GM19023 (cell line): Measurements from ENCODE around the gene CALB2.
"Not testable (repeated sequence)": the region's sequence is repeated elsewhere in the genome, so short reads cannot be mapped to it uniquely, and the experiment has no call there.

Experiments used
- ATAC-seq: cut with Tn5 transposase; IDR thresholded peaks from one replicate; pipeline ENCODE4 v1.9.1; 2021; ENCODE audit warnings: mild to moderate bottlenecking, moderate library complexity; ENCODE audit not compliant: unreplicated experiment

The CALB2 gene

DNA sequence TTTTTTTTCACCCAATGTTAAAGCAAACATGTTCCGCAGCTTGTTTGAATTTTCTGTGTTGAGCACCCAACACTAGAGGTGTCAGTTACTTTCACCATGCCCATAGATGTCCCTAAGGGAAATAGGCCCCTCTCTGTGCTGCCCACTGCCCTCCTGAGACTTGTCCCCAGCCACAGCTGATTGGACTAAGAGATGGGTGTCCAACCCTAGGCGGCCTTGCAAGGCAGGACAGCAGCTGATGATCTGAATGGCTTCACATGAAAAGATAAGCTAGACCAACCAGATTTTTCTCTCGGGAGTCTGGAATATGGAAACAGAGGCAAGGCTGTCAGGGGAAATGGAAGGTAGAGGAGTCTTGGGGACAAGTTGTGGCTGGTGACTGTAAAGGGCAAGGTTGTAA, 6.1 kb upstream of the CALB2 start:
- ATAC-seq, result no peak

GRCh38 chr16:71352963-71353460, 5.5 kb upstream of the CALB2 start:
- no peak for ATAC-seq

- no peak for ATAC-seq
Measured at GRCh38 chr16:71353736-71354135, 4.8 kb upstream of the CALB2 start.

DNA sequence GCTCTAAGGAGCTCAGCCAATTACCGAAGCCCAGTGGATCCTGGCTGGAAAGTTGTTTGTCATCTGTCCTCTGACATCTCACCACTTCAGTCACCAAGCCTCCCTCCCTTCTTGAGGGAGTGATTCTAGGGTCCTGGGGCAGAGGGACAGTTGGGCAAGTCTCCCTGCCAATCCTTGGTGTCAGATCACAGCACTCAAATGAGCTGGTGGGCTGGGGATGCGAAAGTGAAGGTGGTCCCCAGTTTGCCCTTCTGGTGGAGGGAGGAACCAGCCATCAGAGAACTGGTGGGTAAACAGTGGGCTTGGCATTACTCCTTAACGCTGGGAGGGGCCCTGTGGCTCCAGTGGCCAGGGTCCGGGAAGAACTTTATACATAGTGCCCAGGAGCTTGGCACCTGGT, 4.4 kb upstream of the CALB2 start:
- no peak for ATAC-seq

DNA sequence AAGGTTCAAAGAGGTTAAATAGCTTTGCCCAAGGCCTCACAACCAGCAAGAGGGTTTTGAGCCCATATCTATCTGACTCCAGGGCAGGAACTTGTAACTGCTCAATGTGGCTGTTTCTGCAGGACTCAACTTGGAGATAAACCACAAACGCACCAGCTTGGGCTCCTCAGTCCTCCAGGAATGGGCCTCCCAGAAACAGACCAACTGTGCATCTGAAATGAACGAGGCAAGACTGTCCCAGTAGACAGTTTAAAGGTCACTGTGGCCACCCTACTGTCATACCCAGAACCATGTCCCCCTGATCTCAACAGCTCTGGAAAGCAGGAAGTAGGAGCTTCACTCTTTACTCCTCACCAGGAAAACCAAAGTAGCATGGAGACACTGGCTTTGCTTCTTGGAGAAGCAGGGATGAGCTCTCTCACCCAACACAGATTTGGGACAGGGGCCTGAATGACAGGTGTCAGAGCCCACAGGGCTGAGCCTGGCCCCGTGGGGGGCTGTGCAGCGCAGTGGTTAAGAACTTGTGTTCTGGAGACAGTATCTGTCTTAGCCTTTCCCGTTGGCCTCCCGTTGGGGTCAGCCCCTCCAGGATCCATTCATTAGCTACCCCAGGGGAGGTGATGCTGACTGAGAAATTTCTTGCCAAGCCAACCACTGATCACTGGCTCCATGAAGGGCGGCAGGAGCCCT, 2.3 kb upstream of the CALB2 start:
- no peak for ATAC-seq

DNA sequence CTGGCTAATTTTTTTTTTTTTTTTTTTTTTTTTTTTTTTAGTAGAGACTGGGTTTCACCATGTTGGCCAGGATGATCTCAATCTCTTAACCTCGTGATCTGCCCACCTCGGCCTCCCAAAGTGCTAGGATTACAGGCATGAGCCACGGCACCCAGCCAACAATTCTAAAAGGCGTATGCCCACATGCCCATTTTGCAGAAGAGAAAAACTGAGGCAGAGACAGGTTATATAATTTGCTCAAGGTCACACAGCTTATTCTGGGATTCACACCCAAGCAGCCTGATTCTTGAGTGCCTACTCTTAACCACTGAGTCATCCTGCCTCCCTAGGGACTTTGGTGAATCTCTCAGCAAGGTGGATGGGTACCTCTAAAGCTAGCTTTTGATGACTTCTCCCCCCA, 1.6 kb upstream of the CALB2 start:
- not testable (repeated sequence) for ATAC-seq

DNA sequence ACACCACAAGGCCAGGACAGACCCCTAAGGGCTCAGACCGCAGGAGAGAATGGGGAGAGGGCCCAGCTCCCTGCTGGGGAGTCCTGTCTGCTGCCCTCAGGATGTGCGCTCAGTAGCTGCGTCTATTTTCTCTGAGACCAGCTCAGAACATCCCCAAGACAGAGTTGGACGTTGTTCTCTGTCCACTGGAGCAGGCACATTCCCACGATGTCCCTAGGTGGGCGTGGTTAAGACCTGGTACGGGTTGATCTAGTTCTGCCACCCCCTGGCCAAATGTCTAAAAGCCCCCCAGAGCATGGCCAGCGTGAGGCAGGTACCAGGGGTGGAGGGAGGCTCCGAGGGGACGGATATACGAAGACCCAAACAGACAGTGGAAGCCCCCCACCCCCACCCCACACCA, 842 bp upstream of the CALB2 start:
- no peak for ATAC-seq

DNA sequence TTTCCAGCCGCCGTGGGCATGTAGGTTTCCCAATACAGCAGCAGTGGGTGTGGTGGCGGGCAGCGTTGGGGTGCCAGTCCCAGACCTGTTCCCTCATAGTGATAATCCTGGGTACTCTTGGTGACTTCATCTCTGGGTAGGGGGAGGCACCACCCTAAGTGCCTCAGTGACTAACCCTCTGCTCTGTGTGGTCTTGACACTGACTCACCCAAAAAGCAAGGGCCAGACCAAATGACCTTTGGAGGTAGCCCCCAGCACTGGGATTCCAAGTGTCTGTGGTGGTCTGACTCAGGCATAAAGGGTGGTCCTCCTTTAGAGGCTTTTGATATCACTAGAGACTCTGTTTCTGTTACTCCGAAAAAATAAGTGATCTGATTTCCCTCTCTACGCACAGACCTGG, 908 bp downstream of the CALB2 start:
- no peak for ATAC-seq

DNA sequence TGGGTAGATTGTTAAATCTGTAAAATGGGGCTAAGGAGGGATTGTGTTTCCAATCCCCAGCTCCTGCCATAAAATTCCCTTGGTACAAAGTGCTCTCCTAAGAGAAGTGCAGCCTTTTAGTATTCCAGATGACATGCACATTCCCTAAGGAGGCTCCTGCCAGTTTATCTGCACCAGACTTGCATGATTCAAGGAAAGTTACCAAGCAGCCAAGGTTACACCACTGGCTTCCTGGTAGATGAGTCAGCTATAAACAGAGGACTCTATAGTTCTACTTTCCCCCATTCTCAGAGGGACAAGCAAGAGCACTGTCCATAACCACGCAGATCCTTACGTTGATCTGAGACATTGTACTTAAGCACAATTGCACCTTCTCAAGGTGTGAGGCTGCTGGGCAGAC, 1.9 kb downstream of the CALB2 start:
- ATAC-seq, result no peak

DNA sequence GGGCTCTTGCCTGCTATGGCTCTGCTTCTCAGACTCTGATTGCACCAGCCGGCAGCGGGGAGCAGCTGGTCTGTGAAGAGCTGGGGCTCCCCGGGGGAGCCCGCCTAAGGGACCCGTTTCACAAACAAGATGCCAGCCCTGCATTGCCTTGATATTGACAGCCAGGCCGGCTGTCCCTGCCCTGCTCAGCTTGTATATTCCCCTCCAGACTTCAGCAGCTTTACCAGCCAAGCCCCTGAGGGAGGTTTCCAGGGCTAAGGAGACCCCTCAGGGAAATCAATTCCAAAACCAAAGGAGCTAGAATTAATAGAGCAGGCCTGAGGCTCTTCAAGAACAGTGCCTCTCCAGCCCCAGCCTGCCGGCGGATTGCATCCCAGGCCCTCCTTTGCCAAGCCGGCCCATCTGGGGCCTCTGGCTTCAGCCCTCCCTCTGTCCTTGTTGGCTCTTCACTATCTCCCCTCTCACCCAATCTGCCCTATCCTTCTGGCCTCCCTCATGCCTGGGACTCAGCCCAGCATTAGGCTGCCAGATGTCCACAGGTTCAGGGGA, 5.7 kb downstream of the CALB2 start:
- ATAC-seq, result no peak

GRCh38 chr16:71365021-71365420, 6.5 kb downstream of the CALB2 start:
- ATAC-seq, result no peak

- no peak for ATAC-seq
Measured at GRCh38 chr16:71367241-71367976, 8.9 kb downstream of the CALB2 start.

GRCh38 chr16:71368958-71369357, 10.4 kb downstream of the CALB2 start:
- no peak for ATAC-seq

- ATAC-seq, result no peak
Measured at GRCh38 chr16:71369494-71369893, 11.0 kb downstream of the CALB2 start.

GRCh38 chr16:71371237-71371636, 12.7 kb downstream of the CALB2 start:
- no peak for ATAC-seq

GRCh38 chr16:71373073-71373472, 14.6 kb downstream of the CALB2 start:
- no peak for ATAC-seq

- ATAC-seq, result no peak
Measured at GRCh38 chr16:71376465-71377157, 18.1 kb downstream of the CALB2 start.

DNA sequence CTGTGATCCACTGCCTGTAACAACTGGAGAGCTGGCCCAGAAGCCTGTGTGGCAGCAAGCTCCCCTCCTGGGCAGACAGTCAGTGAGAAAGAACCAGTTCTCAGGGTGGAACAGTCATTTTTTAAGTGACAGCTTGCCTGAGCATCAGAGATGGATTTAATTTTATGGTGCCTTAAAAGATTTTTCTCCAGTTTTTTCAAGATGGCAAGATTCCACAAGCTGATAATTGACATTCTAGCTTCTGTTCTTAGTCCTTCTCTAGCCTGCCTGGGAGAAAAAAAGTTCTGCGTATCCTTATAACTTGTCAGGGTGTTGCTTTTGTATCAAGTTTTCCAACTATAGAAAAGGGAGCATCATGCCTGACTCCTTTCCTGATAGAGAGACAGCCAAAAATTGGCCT, 21.2 kb downstream of the CALB2 start:
- ATAC-seq, result no peak

DNA sequence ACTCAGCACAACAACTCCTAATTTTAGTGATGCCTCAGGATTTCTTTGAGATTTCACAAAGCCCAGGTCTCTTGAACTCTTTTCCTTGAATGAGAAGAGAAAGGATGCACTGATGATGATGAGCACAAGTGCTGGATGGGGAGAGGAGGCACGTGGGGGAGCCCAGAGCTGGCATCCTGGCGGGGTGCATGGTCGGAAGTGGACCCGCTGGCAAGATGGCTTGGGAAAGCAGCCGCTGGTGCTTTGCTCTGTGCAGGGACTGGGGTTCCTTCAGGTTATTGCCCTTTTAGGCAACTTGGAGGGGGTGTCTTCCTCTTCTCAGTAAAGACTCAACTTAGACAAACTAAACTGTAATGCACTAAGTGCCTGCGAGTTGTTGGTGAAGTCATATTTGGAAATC, 22.3 kb downstream of the CALB2 start:
- ATAC-seq, result no peak

DNA sequence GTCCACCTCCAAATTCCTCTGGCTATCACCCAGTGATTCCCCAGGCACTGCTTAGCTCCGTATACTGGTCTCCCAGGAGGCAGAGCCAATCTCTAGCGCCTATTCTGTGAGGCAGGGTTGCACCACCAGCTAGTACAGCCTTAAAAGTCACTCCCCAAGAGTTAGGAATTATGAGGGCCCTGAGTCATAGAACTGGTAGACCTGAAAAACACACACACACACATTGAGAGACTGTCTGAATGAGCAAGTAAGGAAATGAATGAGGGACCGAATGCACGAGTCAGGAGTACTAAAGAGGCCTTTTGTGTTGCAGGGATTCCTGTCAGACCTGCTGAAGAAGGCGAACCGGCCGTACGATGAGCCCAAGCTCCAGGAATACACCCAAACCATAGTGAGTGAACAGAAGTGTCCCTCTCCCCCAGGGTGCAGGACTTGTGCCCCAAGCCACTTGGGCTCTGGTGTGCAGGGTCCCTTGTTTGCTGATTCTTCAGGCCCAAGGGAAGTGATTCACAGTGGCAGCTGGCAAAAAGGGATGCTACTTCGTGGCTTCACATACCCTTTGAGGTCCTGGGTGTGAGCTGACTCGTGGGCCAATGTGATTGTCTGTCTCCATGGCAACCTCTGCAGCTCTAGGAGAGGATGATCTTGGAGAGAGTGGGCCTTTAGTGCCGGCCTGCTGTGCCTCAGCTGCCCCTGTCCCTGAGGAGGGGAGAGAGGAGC, 24.7 kb downstream of the CALB2 start:
- no peak for ATAC-seq
